DMS114 treated with DMSO at 0.1 percent for 48 hours (cell line): ENCODE results near the gene DDIT3.
A peak's percentile ranks its signal among the peaks of the same experiment; 100 is the strongest.
"Not testable (repeated sequence)": the region's sequence is repeated elsewhere in the genome, so short reads cannot be mapped to it uniquely, and the experiment has no call there.

Experiments
- DNase-seq: peaks from one replicate; lab custom pipeline; 2025; ENCODE audit not compliant: unreplicated experiment; lab: John Stamatoyannopoulos, UW

The DDIT3 gene

DNA sequence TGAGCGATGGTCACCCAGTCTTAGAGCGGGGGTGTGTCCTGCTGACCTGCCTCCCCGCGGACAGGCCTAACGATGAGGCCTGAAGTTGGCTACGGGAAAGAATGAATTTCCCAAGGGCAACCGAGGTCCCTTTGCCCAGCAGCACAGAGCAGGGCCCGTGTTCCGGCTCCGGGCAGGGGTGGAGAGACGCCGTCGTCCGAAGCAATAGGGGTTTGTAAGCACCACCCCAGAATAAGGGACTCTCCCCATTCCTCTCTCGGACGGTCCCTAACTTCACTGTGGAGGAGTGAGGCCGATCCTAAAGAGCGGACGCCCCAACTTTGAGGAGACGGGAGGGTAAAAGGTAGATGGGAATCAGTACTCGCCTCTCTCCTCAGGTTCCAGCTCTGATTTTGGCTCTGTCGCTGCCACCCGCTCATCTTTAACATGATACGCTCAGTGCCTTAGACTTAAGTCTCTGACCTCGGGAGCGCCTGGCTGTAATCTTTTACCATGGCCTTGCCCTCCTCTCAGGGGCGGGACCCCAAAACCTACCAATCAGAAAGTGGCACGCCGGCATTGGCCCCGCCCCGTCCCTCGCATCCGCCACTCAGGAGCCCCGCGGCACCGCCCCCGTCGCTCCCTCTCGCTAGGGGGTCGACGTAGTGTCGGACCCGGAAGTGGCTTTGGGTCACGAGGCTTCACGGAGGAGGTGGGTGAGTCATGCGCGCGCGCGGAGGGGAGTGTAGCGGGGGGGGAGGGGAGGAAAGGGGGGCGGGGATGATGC, at the start of gene DDIT3:
DDIT3 (minus strand) TSS at position 462 of the 766 bp plus-strand sequence. CDS start 3,108 bp downstream, outside the sequence.
- peak; percentile 96 for DNase-seq

- no peak for DNase-seq
Observed at GRCh38 chr12:57569858-57570257, 49.5 kb upstream of the DDIT3 start.

- DNase-seq = no peak
Observed at GRCh38 chr12:57568838-57569237, 48.5 kb upstream of the DDIT3 start.

DNA sequence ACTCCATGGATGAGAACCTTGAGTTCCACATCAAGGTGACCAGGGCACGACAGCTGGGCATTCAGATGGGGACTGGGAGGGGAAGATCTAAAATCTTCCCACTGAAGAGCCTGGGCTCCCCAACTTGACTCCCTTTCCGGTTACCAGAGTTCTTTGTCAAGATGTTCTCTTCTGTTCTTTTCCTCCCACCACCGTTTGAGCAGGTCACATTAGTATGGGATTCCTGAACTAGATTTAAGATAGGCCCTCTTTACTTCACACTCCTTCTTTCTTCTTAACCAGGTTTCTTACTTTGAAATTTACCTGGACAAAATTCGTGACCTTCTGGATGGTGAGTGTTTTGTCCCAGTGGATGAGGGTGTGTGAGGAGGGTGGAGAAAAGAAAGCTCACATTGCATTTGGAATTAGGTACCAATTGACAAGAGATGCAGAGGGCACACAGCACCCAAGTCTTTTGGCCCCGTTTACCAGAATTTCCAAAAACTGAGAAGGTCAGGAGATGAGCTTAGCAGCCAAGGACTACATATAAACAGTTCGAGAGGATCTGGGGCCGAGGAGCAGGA, 43.9 kb upstream of the DDIT3 start:
- DNase-seq = no peak

DNA sequence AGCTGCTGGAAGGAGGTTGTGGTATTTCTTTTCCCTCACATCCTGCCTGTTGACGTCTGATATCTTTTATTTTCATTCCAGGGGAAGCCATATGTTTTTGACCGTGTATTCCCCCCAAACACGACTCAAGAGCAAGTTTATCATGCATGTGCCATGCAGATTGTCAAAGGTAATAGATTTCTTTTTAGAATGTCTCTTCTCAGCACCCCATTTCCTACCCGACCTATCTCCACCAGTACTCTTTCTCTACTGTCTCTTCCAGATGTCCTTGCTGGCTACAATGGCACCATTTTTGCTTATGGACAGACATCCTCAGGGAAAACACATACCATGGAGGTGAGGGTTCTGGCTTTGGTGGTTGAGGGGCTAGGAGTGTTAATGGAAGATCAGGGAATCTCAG, 43.0 kb upstream of the DDIT3 start:
- no peak for DNase-seq

DNA sequence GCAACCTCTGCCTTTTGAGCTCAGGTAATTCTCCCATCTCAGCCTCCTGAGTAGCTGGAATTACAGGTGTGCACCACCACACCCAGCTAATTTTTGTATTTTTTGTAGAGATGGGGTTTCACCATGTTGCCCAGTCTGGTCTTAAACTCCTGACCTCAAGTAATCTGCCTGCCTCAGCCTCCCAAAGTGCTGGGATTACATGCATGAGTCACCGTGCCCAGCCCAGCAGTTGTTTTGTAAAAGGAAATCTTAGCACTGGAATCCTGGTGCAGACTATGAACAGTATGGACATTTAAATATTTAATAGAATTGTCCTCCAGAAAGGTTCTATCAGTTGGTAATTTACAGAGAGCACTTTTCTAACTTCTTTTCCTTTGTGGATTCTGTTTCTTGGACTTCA, 40.8 kb upstream of the DDIT3 start:
- not testable (repeated sequence) for DNase-seq

GRCh38 chr12:57560516-57560915, 40.2 kb upstream of the DDIT3 start:
- no peak for DNase-seq

DNA sequence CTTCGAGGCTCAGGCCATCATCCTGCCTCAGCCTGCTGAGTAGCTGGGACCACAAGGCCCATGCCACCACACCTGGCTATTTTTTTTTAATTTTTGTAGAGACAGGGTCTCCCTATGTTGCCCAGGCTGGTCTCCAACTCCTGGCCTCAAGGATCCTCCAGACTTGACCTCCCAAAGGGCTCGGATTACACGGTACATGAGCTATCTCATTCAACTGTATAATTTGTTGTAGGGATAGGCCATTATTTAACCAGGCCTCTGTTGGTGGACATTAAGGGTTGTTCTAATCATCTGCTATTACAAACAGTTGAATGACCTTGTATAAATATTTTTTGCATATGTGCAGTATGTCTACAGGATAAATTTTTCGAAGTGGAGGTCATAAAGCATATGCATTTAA, 38.5 kb upstream of the DDIT3 start:
- no peak for DNase-seq

DNA sequence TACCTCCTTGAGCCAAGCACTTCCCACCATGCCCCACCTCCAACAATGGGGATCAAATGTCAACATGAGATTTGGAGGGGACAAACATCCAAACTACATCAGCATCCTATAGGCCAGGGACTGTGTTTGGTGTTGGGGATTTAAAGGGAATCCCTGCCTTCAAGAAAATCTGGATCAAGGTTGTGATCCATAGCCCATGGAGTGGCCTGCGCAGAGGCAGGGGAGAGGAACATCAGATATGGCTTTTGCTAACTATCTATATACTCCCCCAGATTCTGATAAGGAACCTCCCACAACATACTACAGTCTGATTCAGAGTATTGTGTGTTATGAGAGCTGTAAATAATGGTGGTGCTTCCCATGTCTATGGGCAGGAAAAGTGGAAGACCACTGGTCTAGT, 34.6 kb upstream of the DDIT3 start:
- DNase-seq = no peak

DNA sequence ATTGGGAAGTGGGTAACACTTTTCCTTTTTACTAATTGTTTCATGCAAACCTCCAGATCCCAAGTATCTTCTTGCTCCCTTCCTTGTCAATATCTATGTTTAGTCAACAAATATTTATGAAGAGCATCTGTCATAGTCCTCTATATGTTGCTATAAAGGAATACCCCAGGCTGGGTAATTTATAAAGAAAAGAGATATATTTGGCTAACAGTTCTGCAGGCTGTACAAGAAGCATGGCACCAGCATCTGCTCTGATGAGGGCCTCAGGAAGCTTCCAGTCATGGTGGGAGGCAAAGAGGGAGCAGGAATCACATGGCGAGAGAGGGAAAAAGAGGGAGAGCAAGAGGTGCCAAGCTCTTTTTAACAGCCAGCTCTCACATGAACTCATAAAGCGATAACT, 34.1 kb upstream of the DDIT3 start:
- no peak for DNase-seq

DNA sequence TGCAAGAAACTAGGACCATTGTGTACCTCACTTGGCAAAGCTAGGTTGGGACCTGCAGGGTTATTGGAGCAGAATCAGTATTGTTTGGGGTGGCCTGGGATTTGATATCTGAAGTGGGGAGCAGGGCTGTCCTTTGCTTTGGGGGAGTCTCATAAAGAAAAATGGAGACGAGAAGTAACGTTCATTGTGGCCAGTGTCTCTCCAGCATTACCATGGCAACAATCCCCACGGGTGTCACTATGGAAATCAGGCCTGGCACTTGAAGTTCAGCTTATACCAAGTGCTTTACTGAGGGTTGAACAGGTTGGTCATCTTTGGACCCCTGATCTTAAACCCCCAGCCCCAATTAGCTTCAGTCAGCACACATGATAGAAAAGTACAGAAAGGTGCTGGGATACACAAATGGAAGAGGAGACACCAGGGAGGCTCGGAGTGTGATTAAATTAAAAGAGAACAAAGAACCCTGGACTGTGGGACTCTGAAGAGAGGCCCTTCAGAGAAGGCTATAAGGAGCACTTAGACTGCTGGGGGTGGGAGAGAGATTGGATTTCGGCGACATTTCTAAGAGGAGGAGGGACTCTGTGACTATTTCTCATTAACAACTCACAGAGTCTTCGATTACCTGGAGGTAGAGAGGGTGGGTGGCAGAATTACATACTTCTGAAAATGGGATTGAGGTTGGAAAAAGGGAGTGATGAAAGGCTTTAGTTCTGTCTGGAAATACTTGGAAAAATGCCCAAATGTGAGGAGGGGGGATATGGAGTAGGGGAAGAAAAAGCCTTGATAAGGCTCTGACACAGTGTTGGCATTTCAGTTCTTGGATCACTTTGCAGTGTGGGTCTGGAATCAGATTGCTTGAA, 33.3 kb upstream of the DDIT3 start:
- DNase-seq = no peak

GRCh38 chr12:57552835-57553313, 32.6 kb upstream of the DDIT3 start:
- DNase-seq = no peak

DNA sequence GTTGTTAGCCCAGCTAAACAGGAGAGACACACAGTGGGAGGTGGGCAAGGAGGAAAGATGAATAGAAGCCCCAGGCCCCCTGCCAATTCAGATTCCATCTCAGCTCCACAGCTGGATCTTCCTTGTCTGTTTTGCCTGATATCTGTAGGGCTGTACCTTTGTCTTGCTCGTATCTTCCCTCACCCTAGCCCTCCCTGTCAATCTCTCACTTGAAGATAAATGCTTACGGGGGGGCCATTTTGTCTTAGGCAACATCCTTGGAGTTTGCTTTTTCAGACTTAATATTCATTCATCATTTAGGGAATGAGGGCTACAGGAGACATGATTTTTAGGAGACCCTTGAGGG, 32.0 kb upstream of the DDIT3 start:
- no peak for DNase-seq

GRCh38 chr12:57551637-57552305, 31.5 kb upstream of the DDIT3 start:
- DNase-seq = no peak

GRCh38 chr12:57550641-57551549, 30.6 kb upstream of the DDIT3 start:
- DNase-seq = no peak

DNA sequence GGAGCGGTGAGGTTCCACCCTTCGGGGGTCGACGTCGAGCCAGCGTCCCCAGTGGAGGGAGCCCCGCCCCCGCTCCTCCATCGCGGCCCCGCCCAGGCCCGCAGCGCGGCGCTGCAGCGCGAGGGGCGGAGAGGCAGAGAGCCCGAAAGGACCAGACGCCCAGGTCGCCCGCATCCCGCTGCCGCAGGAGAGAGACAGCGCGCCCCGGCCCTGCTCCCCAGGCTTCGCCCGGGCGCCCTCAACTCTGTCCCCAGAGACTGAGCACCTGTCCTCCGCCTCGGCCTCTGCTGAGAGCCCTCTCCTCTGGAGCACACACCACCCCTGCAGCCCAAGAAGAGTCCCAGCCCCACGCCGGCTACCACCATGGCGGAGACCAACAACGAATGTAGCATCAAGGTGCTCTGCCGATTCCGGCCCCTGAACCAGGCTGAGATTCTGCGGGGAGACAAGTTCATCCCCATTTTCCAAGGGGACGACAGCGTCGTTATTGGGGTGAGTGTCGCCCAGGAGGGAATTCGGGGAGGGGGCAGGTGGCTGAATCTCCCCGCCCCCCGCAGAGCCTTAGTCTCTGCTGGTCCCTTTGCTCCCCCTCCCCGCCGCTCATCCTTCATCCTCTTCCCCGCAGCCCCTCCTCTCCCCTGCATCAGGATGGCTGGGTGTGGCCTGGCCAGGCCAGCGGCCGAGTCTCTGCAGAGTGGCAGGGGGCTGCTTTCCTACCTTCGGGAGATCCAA, 29.8 kb upstream of the DDIT3 start, which contains the start of gene KIF5A:
KIF5A (plus strand) TSS at position 136 of the 732 bp plus-strand sequence; CDS start at position 364, 228 bp downstream.
- peak; percentile 39 for DNase-seq

DNA sequence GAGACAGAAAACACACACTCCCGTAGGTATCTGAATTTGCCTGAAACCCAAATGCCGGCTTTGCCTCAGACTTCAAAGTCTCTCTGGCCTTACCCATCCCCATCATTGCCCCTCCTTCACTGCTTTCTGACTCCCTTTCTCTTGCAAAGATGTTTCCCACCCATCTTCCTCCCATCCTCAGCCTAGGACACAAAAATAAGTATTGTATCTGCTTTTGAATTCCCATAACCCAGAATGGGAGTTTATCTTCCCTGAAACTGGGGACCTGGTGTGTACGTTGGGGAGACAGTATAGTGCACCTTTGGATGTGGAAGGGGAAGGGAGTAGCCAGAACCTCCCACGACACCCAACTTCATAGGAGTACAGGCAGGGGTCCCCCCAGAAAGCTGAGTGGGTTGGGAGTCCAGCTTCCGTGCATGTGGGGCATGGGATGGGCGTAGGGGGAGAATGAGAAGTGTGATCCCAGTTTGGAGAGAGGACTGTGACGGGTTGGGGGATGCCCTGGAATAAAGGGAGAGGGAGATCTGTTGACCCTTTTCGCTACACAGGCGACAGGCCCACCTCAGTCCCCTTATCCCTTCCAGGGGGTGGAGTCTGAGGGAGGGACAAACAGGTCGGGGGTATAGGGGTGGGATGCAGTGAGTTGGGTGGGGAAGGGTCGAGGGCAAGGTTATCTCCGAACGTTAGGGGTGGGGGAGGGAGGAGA, 29.0 kb upstream of the DDIT3 start:
- DNase-seq = no peak

DNA sequence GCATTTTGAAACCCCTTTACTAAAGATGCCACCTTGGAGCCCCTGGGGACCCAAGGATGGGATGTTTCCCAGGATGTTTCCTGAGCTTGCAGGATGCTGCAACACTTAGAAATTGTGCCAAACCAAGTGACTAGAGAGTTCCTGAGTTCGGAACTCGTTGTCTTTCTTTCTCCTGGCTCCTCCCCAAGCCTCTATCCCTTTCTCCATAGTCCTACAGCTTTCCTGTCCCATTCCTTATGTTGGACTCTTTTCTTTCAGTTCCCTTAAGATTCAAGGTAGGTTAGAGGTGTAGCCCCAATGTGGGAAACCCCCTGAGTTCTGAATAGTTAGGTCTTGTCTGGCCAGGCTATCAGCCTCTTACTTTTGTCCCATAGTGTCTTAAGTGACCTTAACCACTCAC, 28.2 kb upstream of the DDIT3 start:
- no peak for DNase-seq

DNA sequence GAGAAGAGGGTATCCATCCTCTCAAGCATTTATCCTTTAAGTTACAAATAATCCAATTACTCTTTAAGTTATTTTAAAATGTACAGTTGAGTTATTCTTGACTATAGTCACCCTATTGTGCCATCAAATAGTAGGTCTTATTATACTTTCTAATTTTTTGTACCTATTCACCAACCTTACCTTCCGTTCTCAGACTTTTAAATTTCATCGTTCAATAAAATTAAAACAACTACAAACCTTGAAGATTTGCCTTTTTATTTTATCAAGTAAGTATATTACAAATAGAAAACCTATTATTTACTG, 27.6 kb upstream of the DDIT3 start:
- DNase-seq = no peak
